ENCODE measurements around the gene ATF6.

GRCh38 chr1:161737625-161738024, 28.5 kb upstream of the ATF6 start:
- TF ChIP-seq, protein P1, sequence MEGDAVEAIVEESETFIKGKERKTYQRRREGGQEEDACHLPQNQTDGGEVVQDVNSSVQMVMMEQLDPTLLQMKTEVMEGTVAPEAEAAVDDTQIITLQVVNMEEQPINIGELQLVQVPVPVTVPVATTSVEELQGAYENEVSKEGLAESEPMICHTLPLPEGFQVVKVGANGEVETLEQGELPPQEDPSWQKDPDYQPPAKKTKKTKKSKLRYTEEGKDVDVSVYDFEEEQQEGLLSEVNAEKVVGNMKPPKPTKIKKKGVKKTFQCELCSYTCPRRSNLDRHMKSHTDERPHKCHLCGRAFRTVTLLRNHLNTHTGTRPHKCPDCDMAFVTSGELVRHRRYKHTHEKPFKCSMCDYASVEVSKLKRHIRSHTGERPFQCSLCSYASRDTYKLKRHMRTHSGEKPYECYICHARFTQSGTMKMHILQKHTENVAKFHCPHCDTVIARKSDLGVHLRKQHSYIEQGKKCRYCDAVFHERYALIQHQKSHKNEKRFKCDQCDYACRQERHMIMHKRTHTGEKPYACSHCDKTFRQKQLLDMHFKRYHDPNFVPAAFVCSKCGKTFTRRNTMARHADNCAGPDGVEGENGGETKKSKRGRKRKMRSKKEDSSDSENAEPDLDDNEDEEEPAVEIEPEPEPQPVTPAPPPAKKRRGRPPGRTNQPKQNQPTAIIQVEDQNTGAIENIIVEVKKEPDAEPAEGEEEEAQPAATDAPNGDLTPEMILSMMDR (IDR thresholded peaks at IDR 0.05): no peak
- TF ChIP-seq EZH2 (IDR thresholded peaks at IDR 0.05; ENCODE audit: borderline replicate concordance, insufficient read depth, low read depth, low read length, poor library complexity, severe bottlenecking): no peak
